ENCODE data around the gene MINDY2. TPM values are rescaled to one million over a fixed set of nuclear protein-coding genes. Genes with fewer than 3 reads are reported as not detected.

Gene MINDY2
- total RNA-seq, 1 experiment from 2014 or later: 18.4 TPM

DNA sequence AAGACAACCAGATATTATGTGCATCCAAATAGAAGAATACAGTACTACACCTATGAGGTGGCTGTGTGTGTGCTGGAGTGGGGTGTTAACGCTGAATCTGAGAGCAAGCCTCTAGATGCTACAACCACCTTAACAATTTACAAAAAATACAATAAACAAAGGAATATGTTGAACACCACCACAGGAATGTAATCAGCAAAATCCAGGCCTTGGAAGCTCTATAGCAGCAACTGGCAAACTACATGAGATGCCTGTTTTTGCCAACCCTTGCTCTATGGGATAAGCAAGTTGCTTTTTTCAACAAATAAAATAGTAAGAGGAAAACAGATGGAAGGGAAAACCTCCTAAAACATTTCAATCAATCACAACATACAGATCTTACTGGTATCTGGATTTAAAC, 138.5 kb downstream of the MINDY2 start:
- Histone ChIP-seq H3F3A (ENCODE audit: insufficient read depth, low read depth) (peaks cover 13% of the 10 kb centered on the region), H3K79me2 (ENCODE audit: low read depth) (peaks cover 23% of the 10 kb centered on the region; the same call in 1 of the 2 replicates), H3K9me3 (ENCODE audit: insufficient read depth, low read depth) (no peaks in the 10 kb centered on the region), H3K27me3 (ENCODE audit: insufficient read depth, low read depth) (no peaks in the 10 kb centered on the region), H4K20me1 (ENCODE audit: insufficient read depth) (peaks cover 10% of the 10 kb centered on the region; the same call in 1 of the 2 replicates), H2AFZ (no peak overlapping the region), H3K9me2 (ENCODE audit: insufficient read depth) (no peaks in the 10 kb centered on the region), H3K27ac (no peak overlapping the region), H3K4me1 (replicated peaks; ENCODE audit: insufficient read depth) (no peaks in the 10 kb centered on the region; the same call in 1 of the 2 replicates), H3K4me3 (no peak overlapping the region), H3K4me2 (no peak overlapping the region), H3K36me3 (ENCODE audit: low read depth) (0 out of 2 replicates have a peak, but pooled peaks cover 11% of the 10 kb centered on the region)
- no peak for TF ChIP-seq EZH2 (IDR thresholded peaks at IDR 0.05; ENCODE audit: low read depth)
- TF ChIP-seq, protein P1, sequence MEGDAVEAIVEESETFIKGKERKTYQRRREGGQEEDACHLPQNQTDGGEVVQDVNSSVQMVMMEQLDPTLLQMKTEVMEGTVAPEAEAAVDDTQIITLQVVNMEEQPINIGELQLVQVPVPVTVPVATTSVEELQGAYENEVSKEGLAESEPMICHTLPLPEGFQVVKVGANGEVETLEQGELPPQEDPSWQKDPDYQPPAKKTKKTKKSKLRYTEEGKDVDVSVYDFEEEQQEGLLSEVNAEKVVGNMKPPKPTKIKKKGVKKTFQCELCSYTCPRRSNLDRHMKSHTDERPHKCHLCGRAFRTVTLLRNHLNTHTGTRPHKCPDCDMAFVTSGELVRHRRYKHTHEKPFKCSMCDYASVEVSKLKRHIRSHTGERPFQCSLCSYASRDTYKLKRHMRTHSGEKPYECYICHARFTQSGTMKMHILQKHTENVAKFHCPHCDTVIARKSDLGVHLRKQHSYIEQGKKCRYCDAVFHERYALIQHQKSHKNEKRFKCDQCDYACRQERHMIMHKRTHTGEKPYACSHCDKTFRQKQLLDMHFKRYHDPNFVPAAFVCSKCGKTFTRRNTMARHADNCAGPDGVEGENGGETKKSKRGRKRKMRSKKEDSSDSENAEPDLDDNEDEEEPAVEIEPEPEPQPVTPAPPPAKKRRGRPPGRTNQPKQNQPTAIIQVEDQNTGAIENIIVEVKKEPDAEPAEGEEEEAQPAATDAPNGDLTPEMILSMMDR (conservative IDR thresholded peaks at IDR 0.05): no peak
- intact Hi-C loops (cut with micrococcal nuclease; ENCODE audit: unreplicated experiment): no loop called here
- DNase-seq: no peak
- no TSS peak for BruUV-seq (replicated peaks)
- POLR2A ChIA-PET (ENCODE audit: unreplicated experiment): no interaction called here
- CTCF ChIA-PET: no interaction called here

DNA sequence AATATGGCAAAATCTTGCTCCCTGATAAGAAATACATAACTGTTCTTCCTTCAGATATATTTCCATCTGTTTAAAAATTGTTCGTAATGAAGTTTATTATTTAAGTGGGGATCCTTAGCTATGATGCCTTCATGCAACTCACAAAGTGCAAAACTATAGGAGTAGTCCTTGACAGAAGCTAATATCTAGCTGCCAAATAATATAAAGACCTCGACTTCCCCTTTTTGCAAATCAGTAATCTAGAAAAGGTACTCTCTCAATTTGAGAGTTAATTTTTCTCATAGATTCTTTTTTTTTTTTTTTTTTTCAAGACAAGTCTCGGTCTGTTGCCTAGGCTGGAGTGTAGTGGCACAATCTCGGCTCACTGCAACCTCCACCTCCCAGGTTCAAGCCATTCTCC, 139.4 kb downstream of the MINDY2 start:
- no peak for TF ChIP-seq EZH2 (IDR thresholded peaks at IDR 0.05; ENCODE audit: low read depth)
- TF ChIP-seq, protein P1 (conservative IDR thresholded peaks at IDR 0.05): no peak
- Histone ChIP-seq H2AFZ (no peak overlapping the region), H3K79me2 (ENCODE audit: low read depth) (peaks cover 26% of the 10 kb centered on the region; the same call in 1 of the 2 replicates), H3K9me2 (ENCODE audit: insufficient read depth) (no peaks in the 10 kb centered on the region), H3K36me3 (ENCODE audit: low read depth) (0 out of 2 replicates have a peak, but pooled peaks cover 14% of the 10 kb centered on the region), H3K27me3 (ENCODE audit: insufficient read depth, low read depth) (no peaks in the 10 kb centered on the region), H3K4me2 (no peak overlapping the region), H3K4me3 (no peak overlapping the region), H3K4me1 (replicated peaks; ENCODE audit: insufficient read depth) (no peaks in the 10 kb centered on the region; the same call in 1 of the 2 replicates), H3K27ac (no peak overlapping the region), H4K20me1 (ENCODE audit: insufficient read depth) (peaks cover 10% of the 10 kb centered on the region; the same call in 1 of the 2 replicates), H3F3A (ENCODE audit: insufficient read depth, low read depth) (peaks cover 13% of the 10 kb centered on the region), H3K9me3 (ENCODE audit: insufficient read depth, low read depth) (no peaks in the 10 kb centered on the region)
- CTCF ChIA-PET: interaction anchor here (0.7 kb wide), 1 partner anchor 618 kb away, joined by 5 read pairs; no protein-coding TSS in a partner anchor
- POLR2A ChIA-PET (ENCODE audit: unreplicated experiment): no interaction called here
- intact Hi-C loops (cut with micrococcal nuclease; ENCODE audit: unreplicated experiment): no loop called here
- no TSS peak for BruUV-seq (replicated peaks)
- DNase-seq: no peak

Other genes with a start within 250 kb of the MINDY2 start
- gene ADAM10, start 21.6 kb upstream of the MINDY2 start, total RNA-seq (2021): 160 and 239 TPM in 2 replicates
- 81.4 and 110 TPM in 2 replicates for gene SLTM, start 162.4 kb downstream of the MINDY2 start, total RNA-seq (2021)
- 30.2 and 37.7 TPM in 2 replicates for gene RNF111, start 216.4 kb downstream of the MINDY2 start, total RNA-seq (2021)